HEK293 (cell line): ENCODE data around the gene GLDC.
"Not testable (repeated sequence)": the region's sequence is repeated elsewhere in the genome, so short reads cannot be mapped to it uniquely, and the experiment has no call there.

ENCODE experiments used
- CTCF ChIA-PET: fragments of 350-600 bp; formaldehyde crosslinking; extraction: SDS; loops from one replicate; lab custom pipeline; 2021; ENCODE audit warnings: antibody characterized with exemption; lab: Yijun Ruan, JAX
- POLR2A ChIA-PET: fragments of 300-600 bp; formaldehyde crosslinking; extraction: SDS; loops from one replicate; lab custom pipeline; 2020; ENCODE audit warnings: antibody characterized with exemption, inconsistent platforms; lab: Yijun Ruan, JAX
- H3K27ac ChIP-seq: fragments of 200-500 bp; sonication (Bioruptor generic); 2 replicates; pipeline ENCODE4 v1.5.1; 2014; ENCODE audit warnings: low read depth, low read length, control low read depth, inconsistent platforms; ENCODE audit errors: extremely low read depth
- H3K36me3 ChIP-seq, 2 experiments: fragments of 200-500 bp in 1 of 2; sonication (Bioruptor generic) in 1 of 2; 1 replicate in 1 of 2; 2 replicates in 1 of 2; pipeline ENCODE4 v1.5.1; 2014 to 2017; ENCODE audit warnings: inconsistent platforms in 2 of 2, low read length in 2 of 2; ENCODE audit not compliant: control insufficient read depth in 2 of 2, insufficient read depth in 1 of 2
- H3K4me1 ChIP-seq: fragments of 200-500 bp; sonication (Bioruptor generic); 2 replicates; pipeline ENCODE4 v1.5.1; 2014; ENCODE audit warnings: mild to moderate bottlenecking, low read length, inconsistent platforms; ENCODE audit not compliant: control insufficient read depth, insufficient read depth
- H3K4me3 ChIP-seq: 2 replicates; pipeline ENCODE4 v1.5.1; 2011; ENCODE audit warnings: low read depth, mild to moderate bottlenecking, control low read depth, low read length, moderate library complexity
- H3K9me3 ChIP-seq: fragments of 200-500 bp; sonication (Bioruptor generic); 2 replicates; pipeline ENCODE4 v1.5.1; 2014; ENCODE audit warnings: low read depth, low read length, inconsistent platforms; ENCODE audit not compliant: control insufficient read depth, insufficient read depth
- CTCF ChIP-seq: fragments of 450-650 bp; formaldehyde crosslinking; IDR thresholded peaks from 2 replicates; pipeline ENCODE4 v1.5.1; 2016; ENCODE audit warnings: missing biosample characterization, missing genetic modification characterization
- EGR2 ChIP-seq: fragments of 450-650 bp; formaldehyde crosslinking; IDR thresholded peaks from 2 replicates; pipeline ENCODE4 v1.5.1; 2016; ENCODE audit warnings: low read depth, missing biosample characterization, missing genetic modification characterization
- GFI1B ChIP-seq: fragments of 450-650 bp; formaldehyde crosslinking; IDR thresholded peaks from 2 replicates; pipeline ENCODE4 v1.5.1; 2016; ENCODE audit warnings: missing biosample characterization, missing genetic modification characterization
- GLI2 ChIP-seq: fragments of 450-650 bp; formaldehyde crosslinking; IDR thresholded peaks from 2 replicates; pipeline ENCODE4; 2017; ENCODE audit warnings: missing biosample characterization, missing genetic modification characterization, low read depth, borderline replicate concordance
- GLI4 ChIP-seq: fragments of 450-650 bp; formaldehyde crosslinking; IDR thresholded peaks from 2 replicates; pipeline ENCODE4 v1.5.1; 2016; ENCODE audit warnings: missing biosample characterization, missing genetic modification characterization
- GLIS1 ChIP-seq: fragments of 450-650 bp; formaldehyde crosslinking; IDR thresholded peaks from 2 replicates; pipeline ENCODE4 v1.5.1; 2016; ENCODE audit warnings: missing biosample characterization, missing genetic modification characterization
- IKZF3 ChIP-seq: fragments of 450-650 bp; IDR thresholded peaks from 2 replicates; pipeline ENCODE4 v1.5.0; 2018; ENCODE audit warnings: missing biosample characterization, mild to moderate bottlenecking, missing genetic modification characterization, moderate library complexity
- ZBTB1 ChIP-seq: fragments of 450-650 bp; formaldehyde crosslinking; IDR thresholded peaks from 2 replicates; pipeline ENCODE4 v1.5.1; 2016; ENCODE audit warnings: missing biosample characterization, missing genetic modification characterization
- ZEB2 ChIP-seq: fragments of 450-650 bp; formaldehyde crosslinking; IDR thresholded peaks from 2 replicates; pipeline ENCODE4 v1.5.1; 2016; ENCODE audit warnings: missing biosample characterization, missing genetic modification characterization
- ZFP3 ChIP-seq: fragments of 450-650 bp; formaldehyde crosslinking; IDR thresholded peaks from 2 replicates; pipeline ENCODE4 v1.5.1; 2016; ENCODE audit warnings: low read depth, missing biosample characterization, missing genetic modification characterization
- ZNF2 ChIP-seq: fragments of 450-650 bp; formaldehyde crosslinking; IDR thresholded peaks from 2 replicates; pipeline ENCODE4 v1.5.1; 2016; ENCODE audit warnings: missing biosample characterization, missing genetic modification characterization
- ZNF266 ChIP-seq: fragments of 450-650 bp; formaldehyde crosslinking; IDR thresholded peaks from 2 replicates; pipeline ENCODE4 v1.5.1; 2016; ENCODE audit warnings: missing biosample characterization, missing genetic modification characterization, low read depth
- ZNF311 ChIP-seq: fragments of 450-650 bp; formaldehyde crosslinking; IDR thresholded peaks from 2 replicates; pipeline ENCODE4 v1.5.1; 2017; ENCODE audit warnings: missing biosample characterization, missing genetic modification characterization, borderline replicate concordance
- ZNF580 ChIP-seq: fragments of 450-650 bp; formaldehyde crosslinking; IDR thresholded peaks from 2 replicates; pipeline ENCODE4 v1.5.1; 2016; ENCODE audit warnings: missing biosample characterization, missing genetic modification characterization
- ZNF585B ChIP-seq: fragments of 450-650 bp; formaldehyde crosslinking; IDR thresholded peaks from 2 replicates; pipeline ENCODE4 v1.5.1; 2016; ENCODE audit warnings: missing biosample characterization, missing genetic modification characterization
- ZNF596 ChIP-seq: fragments of 450-650 bp; IDR thresholded peaks from 2 replicates; pipeline ENCODE4 v1.5.0; 2018; ENCODE audit warnings: missing biosample characterization, mild to moderate bottlenecking, missing genetic modification characterization, moderate library complexity
- ZSCAN18 ChIP-seq: fragments of 450-650 bp; formaldehyde crosslinking; IDR thresholded peaks from 2 replicates; pipeline ENCODE4 v1.5.1; 2016; ENCODE audit warnings: missing biosample characterization, missing genetic modification characterization

Gene GLDC

GRCh38 chr9:6630502-6631206 is 14.9 kb downstream of the GLDC start:
- POLR2A ChIA-PET = no interaction called here
- no peak overlapping the region for H3K27ac ChIP-seq
- TF ChIP-seq GLI4 (no peak), ZEB2 (tag by site-specific recombination) (no peak), GLI2 (tag by site-specific recombination) (no peak)
- TF ChIP-seq, all 188 proteins: peak for 0
- Histone ChIP-seq H3K4me3 (no peak overlapping the region), H3K9me3 (no peaks in the 10 kb centered on the region), H3K4me1 (no peaks in the 10 kb centered on the region), H3K36me3 (no peaks in the 10 kb centered on the region)
- CTCF ChIA-PET = no interaction called here

- CTCF ChIA-PET = no interaction called here
- TF ChIP-seq ZNF2 (tag by site-specific recombination) = 0 out of 2 replicates have a peak, but pooled peaks have one; percentile 30
- TF ChIP-seq EGR2 (tag by site-specific recombination) = no peak
- no peak overlapping the region for H3K4me3 ChIP-seq
- no peaks in the 10 kb centered on the region for H3K4me1 ChIP-seq
- no peaks in the 10 kb centered on the region for H3K9me3 ChIP-seq
- no peak overlapping the region for H3K27ac ChIP-seq
- POLR2A ChIA-PET = interaction anchor here (0.6 kb wide), 1 partner anchor 18 kb away, joined by 3 read pairs; no protein-coding TSS in a partner anchor
- no peaks in the 10 kb centered on the region for H3K36me3 ChIP-seq
These were observed 16.8 kb downstream of the GLDC start for GRCh38 chr9:6628704-6629103.

GRCh38 chr9:6625363-6625762 is 20.2 kb downstream of the GLDC start:
- Histone ChIP-seq H3K36me3 (no peaks in the 10 kb centered on the region), H3K4me3 (no peak overlapping the region), H3K4me1 (no peaks in the 10 kb centered on the region), H3K27ac (no peak overlapping the region), H3K9me3 (no peaks in the 10 kb centered on the region)
- CTCF ChIA-PET = interaction anchor here (0.7 to 1.8 kb wide), 4 partner anchors 40 to 571 kb away, joined by 3 to 5 read pairs (median 4); no protein-coding TSS in a partner anchor
- TF ChIP-seq IKZF3 (tag by site-specific recombination) (no peak), ZNF311 (tag by site-specific recombination) (no peak), ZNF266 (tag by site-specific recombination) (no peak), ZNF596 (tag by site-specific recombination) (no peak), ZNF585B (tag by site-specific recombination) (no peak), ZNF580 (no peak), ZBTB1 (tag by site-specific recombination) (no peak), ZSCAN18 (tag by site-specific recombination) (no peak), GLIS1 (tag by site-specific recombination) (no peak), CTCF (tag by site-specific recombination) (no peak), GFI1B (no peak), ZFP3 (tag by site-specific recombination) (no peak)
- POLR2A ChIA-PET = no interaction called here

GRCh38 chr9:6622784-6623183 is 22.7 kb downstream of the GLDC start:
- H3K4me1 ChIP-seq, POLR2A ChIA-PET, CTCF ChIA-PET, H3K36me3 ChIP-seq, H3K27ac ChIP-seq, H3K4me3 ChIP-seq, H3K9me3 ChIP-seq: not testable (repeated sequence)
